Prostate gland (tissue), 2 donors: ENCODE results near the gene KLF15. TPM values are rescaled to one million over a fixed set of nuclear protein-coding genes. Genes with fewer than 3 reads are reported as not detected.

Source experiments
- DNase-seq: peaks from one replicate; pipeline ENCODE4 v3.0.0-alpha.2; 2019; ENCODE audit warnings: low spot score
- H3K27ac ChIP-seq, 2 donors: fragments of 200-600 bp; sonication (generic); 2 replicates each; pipeline ENCODE4 v1.5.1; 2017 to 2019
- H3K27me3 ChIP-seq: fragments of 200-600 bp; sonication (generic); replicated peaks from 2 replicates; pipeline ENCODE4 v1.5.1; 2019; ENCODE audit not compliant: insufficient read depth
- H3K36me3 ChIP-seq, 2 donors: fragments of 200-600 bp; sonication (generic); 1 replicate in 1 of 2; 2 replicates in 1 of 2; pipeline versions ENCODE4 v1.5.1 to v1.8.1; 2017 to 2019
- H3K4me1 ChIP-seq: fragments of 200-600 bp; sonication (generic); replicated peaks from 2 replicates; pipeline ENCODE4 v1.5.1; 2019
- H3K4me3 ChIP-seq, 2 donors: fragments of 200-600 bp; sonication (generic); 2 replicates each; pipeline ENCODE4 v1.5.1; 2017 to 2019
- H3K9me3 ChIP-seq: fragments of 200-600 bp; sonication (generic); 2 replicates; pipeline ENCODE4 v1.5.1; 2017
- CTCF ChIP-seq, 4 experiments: fragments of 200-600 bp in 2 of 4; fragments of 450-650 bp in 2 of 4; sonication (generic) in 2 of 4; IDR thresholded peaks; 1 replicate in 3 of 4; 2 replicates in 1 of 4; pipeline ENCODE4 v1.5.1; 2016 to 2019; ENCODE audit warnings: antibody characterized with exemption in 4 of 4, mild to moderate bottlenecking in 2 of 4, moderate library complexity in 2 of 4
- POLR2A ChIP-seq: fragments of 450-650 bp; IDR thresholded peaks from one replicate; pipeline ENCODE4 v1.6.1; 2016; ENCODE audit warnings: antibody characterized with exemption, mild to moderate bottlenecking
- POLR2AphosphoS5 ChIP-seq: sonication (generic); formaldehyde crosslinking; IDR thresholded peaks from one replicate; pipeline ENCODE4 v1.6.1; 2017; ENCODE audit warnings: antibody characterized with exemption
- WGBS: methylation state at CpG from one replicate; pipeline ENCODE4 v1.1.5; 2018; 5-methylcytosine and 5-hydroxymethylcytosine counted together
- intact Hi-C: fragments of 100-400 bp; cut with DNase I; formaldehyde crosslinking; loops from one replicate; pipeline ENCODE4 v1.14.2; 2022
- total RNA-seq, 2 donors: library from RNA; depleted of rRNA; stranded (reverse); fragments of >200 nt; gene quantifications; one replicate each; pipeline ENCODE4 v1.1.0, GENCODE V29; 2016

Gene KLF15
- total RNA-seq, 2 donors from 2014 or later, result 52.7 to 72.6 TPM

DNA sequence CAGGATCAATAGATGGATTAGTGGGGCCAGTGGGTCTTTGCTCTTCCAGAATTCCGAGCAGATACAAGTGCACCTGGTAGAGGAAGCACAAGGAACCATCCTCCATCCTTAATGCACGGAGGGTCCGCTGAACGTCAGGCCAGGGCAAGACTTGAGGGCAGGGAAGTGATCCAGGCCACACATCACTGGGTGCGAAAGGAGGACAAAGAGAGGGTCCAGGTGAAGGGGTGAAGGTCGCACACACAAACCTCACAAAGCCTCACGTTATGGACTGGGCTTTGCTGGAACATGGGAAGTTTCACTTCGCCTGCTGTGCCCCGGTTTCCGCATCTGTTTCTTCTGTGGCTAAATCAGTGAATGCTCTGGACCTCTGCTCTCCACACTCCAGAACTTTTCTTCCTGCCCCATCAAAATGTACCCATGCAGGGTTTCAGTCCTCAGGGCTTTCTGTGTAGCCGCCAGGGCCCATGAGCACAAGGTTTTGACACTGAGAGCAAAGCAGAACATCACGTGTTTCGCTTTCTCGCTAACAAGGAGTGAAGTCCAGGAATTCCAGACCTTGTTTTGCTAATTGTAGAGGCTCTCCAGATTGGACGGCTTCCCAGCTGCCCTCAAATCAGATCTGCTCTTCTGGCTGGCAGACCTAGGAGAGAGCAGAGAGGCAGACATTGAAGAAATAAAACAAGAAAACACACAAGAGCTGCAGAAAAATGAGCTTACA, 56.3 kb downstream of the KLF15 start:
- Histone ChIP-seq H3K27ac (no peak overlapping the region), H3K4me3 (no peak overlapping the region), H3K4me1 (no peaks in the 10 kb centered on the region), H3K9me3 (no peaks in the 10 kb centered on the region), H3K36me3 (no peaks in the 10 kb centered on the region), H3K27me3 (no peaks in the 10 kb centered on the region)
- no peak for DNase-seq
- intact Hi-C loops, result no loop called here
- WGBS, result 79% methylated on average over 15 of the region's 15 CpGs
- TF ChIP-seq CTCF (IDR thresholded peaks at IDR 0.05) (no peak), POLR2A (no peak), POLR2AphosphoS5 (no peak)

DNA sequence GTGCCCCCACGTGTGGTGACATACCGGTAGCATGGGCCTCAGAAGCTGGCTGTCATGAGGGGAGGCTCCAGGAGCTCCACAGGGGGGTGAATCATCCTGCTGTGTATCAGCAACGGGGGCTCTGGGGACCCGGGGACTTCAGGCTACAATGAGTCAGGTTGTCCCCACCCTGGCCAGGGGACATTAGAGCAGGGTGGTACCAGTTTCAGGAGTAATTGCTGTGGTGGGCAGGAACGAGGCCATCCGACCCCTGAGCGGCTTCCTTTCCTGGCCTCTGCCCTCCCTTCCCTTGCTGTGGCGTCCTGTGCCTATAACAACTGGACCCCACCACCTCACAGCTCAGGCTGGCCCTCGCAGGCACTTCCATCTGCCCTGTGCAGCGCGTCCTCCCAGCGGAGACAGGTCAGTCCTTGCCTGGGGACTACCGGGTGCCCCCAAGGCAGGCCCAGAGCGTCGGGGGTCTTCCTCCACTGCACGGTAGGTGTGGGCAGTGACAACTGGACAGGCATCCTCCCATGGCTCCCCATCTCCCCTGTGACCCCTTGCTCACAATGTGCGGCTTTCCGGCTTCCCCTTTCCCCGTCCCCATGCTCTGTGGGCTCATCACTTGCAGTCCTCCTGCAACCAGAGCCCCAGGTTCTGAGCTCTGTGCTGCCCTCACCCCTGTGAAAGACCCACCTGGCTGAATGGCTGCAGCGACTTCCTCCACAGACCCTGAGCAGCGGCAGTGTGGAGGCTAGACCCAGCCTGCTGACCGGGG, 57.0 kb downstream of the KLF15 start:
- no peak for DNase-seq

DNA sequence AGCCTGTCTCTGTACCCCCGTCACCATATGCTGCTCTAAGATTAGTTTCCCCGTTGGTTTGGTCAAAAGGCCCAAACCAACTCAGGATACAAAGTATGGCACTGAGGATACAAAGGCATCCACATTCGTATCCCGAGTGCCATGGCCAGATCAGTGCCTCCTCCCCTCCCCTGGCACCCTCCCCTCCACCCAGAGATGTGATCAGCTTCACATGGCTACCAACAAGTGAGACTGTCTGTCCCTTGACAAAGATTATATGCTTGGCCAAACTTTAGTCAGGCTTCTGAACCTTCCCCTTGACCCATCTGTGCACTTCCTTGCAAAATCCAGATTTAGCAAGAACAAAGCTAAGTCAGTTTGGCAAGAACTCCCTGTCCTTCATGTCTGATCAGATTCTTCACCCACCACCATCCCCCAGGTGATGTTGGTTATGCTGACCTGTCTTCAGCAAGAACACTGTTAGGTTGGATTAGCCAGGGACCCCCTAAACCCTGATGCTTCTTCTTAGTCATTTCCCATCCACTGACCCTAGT, 61.7 kb downstream of the KLF15 start:
- TF ChIP-seq POLR2AphosphoS5 (no peak), POLR2A (no peak), CTCF (IDR thresholded peaks at IDR 0.05) (no peak)
- H3K27me3 ChIP-seq, result no peaks in the 10 kb centered on the region
- DNase-seq, result no peak
- H3K9me3 ChIP-seq, result no peaks in the 10 kb centered on the region
- H3K4me1 ChIP-seq, result no peaks in the 10 kb centered on the region
- no peaks in the 10 kb centered on the region for H3K36me3 ChIP-seq
- no peak overlapping the region for H3K27ac ChIP-seq
- H3K4me3 ChIP-seq, result no peak overlapping the region
- intact Hi-C loops, result no loop called here
- WGBS, result 82% methylated on average over 4 of the region's 4 CpGs

More for the DNA sequence above, 57.0 kb downstream of the KLF15 start:
- Histone ChIP-seq H3K36me3 (no peaks in the 10 kb centered on the region), H3K27me3 (no peaks in the 10 kb centered on the region), H3K9me3 (no peaks in the 10 kb centered on the region), H3K4me3 (no peak overlapping the region), H3K4me1 (no peaks in the 10 kb centered on the region), H3K27ac (no peak overlapping the region)
- TF ChIP-seq POLR2AphosphoS5 (no peak), POLR2A (no peak), CTCF (IDR thresholded peaks at IDR 0.05) (no peak)
- intact Hi-C loops, result no loop called here
- 88% methylated on average over 22 of the region's 22 CpGs for WGBS

GRCh38 chr3:126294211-126294808, 62.9 kb downstream of the KLF15 start:
- 87% methylated on average over 10 of the region's 10 CpGs for WGBS
- no peak overlapping the region for H3K27ac ChIP-seq
- no peaks in the 10 kb centered on the region for H3K4me1 ChIP-seq
- intact Hi-C loops, result no loop called here
- H3K4me3 ChIP-seq, result no peak overlapping the region
- no peak for TF ChIP-seq POLR2AphosphoS5
- no peak for TF ChIP-seq CTCF (IDR thresholded peaks at IDR 0.05)
- no peak for TF ChIP-seq POLR2A
- H3K9me3 ChIP-seq, result no peaks in the 10 kb centered on the region
- DNase-seq, result no peak
- no peaks in the 10 kb centered on the region for H3K27me3 ChIP-seq
- no peaks in the 10 kb centered on the region for H3K36me3 ChIP-seq
